ENCODE results near the gene IL26.
"Not testable (repeated sequence)": the region's sequence is repeated elsewhere in the genome, so short reads cannot be mapped to it uniquely, and the experiment has no call there.

IL26 gene

GRCh38 chr12:68198507-68199086 lies 27.0 kb downstream of the IL26 start:
- Histone ChIP-seq H3K36me3 (ENCODE audit: insufficient read depth, low read length) (no peaks in the 10 kb centered on the region), H3K9ac (ENCODE audit: low read depth, low read length) (no peak overlapping the region), H3K9me3 (ENCODE audit: control insufficient read depth, insufficient read depth, low read length) (no peaks in the 10 kb centered on the region; the same call in 1 of the 2 replicates), H3K4me1 (ENCODE audit: insufficient read depth, low read length) (no peaks in the 10 kb centered on the region; the same call in 1 of the 2 replicates)

- H3K4me1 ChIP-seq (ENCODE audit: insufficient read depth, low read length): no peaks in the 10 kb centered on the region
- H3K9me3 ChIP-seq (ENCODE audit: control insufficient read depth, insufficient read depth, low read length): no peaks in the 10 kb centered on the region; the same call in 1 of the 2 replicates
- no peak overlapping the region for H3K9ac ChIP-seq (ENCODE audit: low read depth, low read length)
- H3K36me3 ChIP-seq (ENCODE audit: insufficient read depth, low read length): no peaks in the 10 kb centered on the region
Observed at GRCh38 chr12:68190301-68190700, 35.3 kb downstream of the IL26 start.

- H3K9ac ChIP-seq (ENCODE audit: low read depth, low read length): no peak overlapping the region
- H3K36me3 ChIP-seq (ENCODE audit: insufficient read depth, low read length): no peaks in the 10 kb centered on the region
- H3K9me3 ChIP-seq (ENCODE audit: control insufficient read depth, insufficient read depth, low read length): no peaks in the 10 kb centered on the region; the same call in 1 of the 2 replicates
- H3K4me1 ChIP-seq (ENCODE audit: insufficient read depth, low read length): no peaks in the 10 kb centered on the region
Observed at GRCh38 chr12:68189821-68190242, 35.8 kb downstream of the IL26 start.

- H3K9ac ChIP-seq (ENCODE audit: low read depth, low read length): no peak overlapping the region
- H3K9me3 ChIP-seq (ENCODE audit: control insufficient read depth, insufficient read depth, low read length): no peaks in the 10 kb centered on the region
- no peaks in the 10 kb centered on the region for H3K36me3 ChIP-seq (ENCODE audit: insufficient read depth, low read length)
- H3K4me1 ChIP-seq (ENCODE audit: insufficient read depth, low read length): no peaks in the 10 kb centered on the region
Observed at GRCh38 chr12:68185598-68185997, 40.0 kb downstream of the IL26 start.

GRCh38 chr12:68180792-68181744 lies 44.5 kb downstream of the IL26 start:
- H3K4me1 ChIP-seq (ENCODE audit: insufficient read depth, low read length): no peaks in the 10 kb centered on the region
- no peak overlapping the region for H3K9ac ChIP-seq (ENCODE audit: low read depth, low read length)
- H3K36me3 ChIP-seq (ENCODE audit: insufficient read depth, low read length): no peaks in the 10 kb centered on the region
- H3K9me3 ChIP-seq (ENCODE audit: control insufficient read depth, insufficient read depth, low read length): no peaks in the 10 kb centered on the region

- H3K9ac ChIP-seq (ENCODE audit: low read depth, low read length): no peak overlapping the region
- H3K9me3 ChIP-seq (ENCODE audit: control insufficient read depth, insufficient read depth, low read length): no peaks in the 10 kb centered on the region
- H3K4me1 ChIP-seq (ENCODE audit: insufficient read depth, low read length): peaks cover 5% of the 10 kb centered on the region; the same call in 1 of the 2 replicates
- H3K36me3 ChIP-seq (ENCODE audit: insufficient read depth, low read length): no peaks in the 10 kb centered on the region
Observed at GRCh38 chr12:68178774-68179439, 46.7 kb downstream of the IL26 start.

- H3K4me1 ChIP-seq (ENCODE audit: insufficient read depth, low read length): peaks cover 5% of the 10 kb centered on the region; the same call in 1 of the 2 replicates
- no peak overlapping the region for H3K9ac ChIP-seq (ENCODE audit: low read depth, low read length)
- H3K9me3 ChIP-seq (ENCODE audit: control insufficient read depth, insufficient read depth, low read length): no peaks in the 10 kb centered on the region
- no peaks in the 10 kb centered on the region for H3K36me3 ChIP-seq (ENCODE audit: insufficient read depth, low read length)
Observed at GRCh38 chr12:68178184-68178583, 47.4 kb downstream of the IL26 start.

GRCh38 chr12:68177562-68177961 lies 48.0 kb downstream of the IL26 start:
- no peaks in the 10 kb centered on the region for H3K9me3 ChIP-seq (ENCODE audit: control insufficient read depth, insufficient read depth, low read length)
- no peaks in the 10 kb centered on the region for H3K36me3 ChIP-seq (ENCODE audit: insufficient read depth, low read length)
- peaks cover 5% of the 10 kb centered on the region; the same call in 1 of the 2 replicates for H3K4me1 ChIP-seq (ENCODE audit: insufficient read depth, low read length)
- H3K9ac ChIP-seq (ENCODE audit: low read depth, low read length): no peak overlapping the region

- peaks cover 5% of the 10 kb centered on the region; the same call in 1 of the 2 replicates for H3K4me1 ChIP-seq (ENCODE audit: insufficient read depth, low read length)
- H3K9me3 ChIP-seq (ENCODE audit: control insufficient read depth, insufficient read depth, low read length): no peaks in the 10 kb centered on the region
Observed at GRCh38 chr12:68176257-68176656, 49.4 kb downstream of the IL26 start.

GRCh38 chr12:68175557-68176061 lies 50.0 kb downstream of the IL26 start:
- H3K9ac ChIP-seq (ENCODE audit: low read depth, low read length): no peak overlapping the region
- no peaks in the 10 kb centered on the region for H3K36me3 ChIP-seq (ENCODE audit: insufficient read depth, low read length)
- peaks cover 5% of the 10 kb centered on the region; the same call in 1 of the 2 replicates for H3K4me1 ChIP-seq (ENCODE audit: insufficient read depth, low read length)
- no peaks in the 10 kb centered on the region for H3K9me3 ChIP-seq (ENCODE audit: control insufficient read depth, insufficient read depth, low read length)

More at GRCh38 chr12:68176257-68176656, 49.4 kb downstream of the IL26 start:
- Histone ChIP-seq H3K9ac (ENCODE audit: low read depth, low read length) (no peak overlapping the region), H3K36me3 (ENCODE audit: insufficient read depth, low read length) (no peaks in the 10 kb centered on the region)

GRCh38 chr12:68174761-68175160 lies 50.8 kb downstream of the IL26 start:
- not testable (repeated sequence) for H3K4me1 ChIP-seq (ENCODE audit: insufficient read depth, low read length); H3K9me3 ChIP-seq (ENCODE audit: control insufficient read depth, insufficient read depth, low read length); H3K9ac ChIP-seq (ENCODE audit: low read depth, low read length)

GRCh38 chr12:68173792-68174191 lies 51.8 kb downstream of the IL26 start:
- Histone ChIP-seq H3K9me3 (ENCODE audit: control insufficient read depth, insufficient read depth, low read length) (no peaks in the 10 kb centered on the region), H3K4me1 (ENCODE audit: insufficient read depth, low read length) (peaks cover 5% of the 10 kb centered on the region; the same call in 1 of the 2 replicates), H3K36me3 (ENCODE audit: insufficient read depth, low read length) (no peaks in the 10 kb centered on the region), H3K9ac (ENCODE audit: low read depth, low read length) (no peak overlapping the region)

More at GRCh38 chr12:68174761-68175160, 50.8 kb downstream of the IL26 start:
- not testable (repeated sequence) for H3K36me3 ChIP-seq (ENCODE audit: insufficient read depth, low read length)

GRCh38 chr12:68170726-68171125 lies 54.9 kb downstream of the IL26 start:
- Histone ChIP-seq H3K36me3 (ENCODE audit: insufficient read depth, low read length) (no peaks in the 10 kb centered on the region), H3K9ac (ENCODE audit: low read depth, low read length) (no peak overlapping the region), H3K9me3 (ENCODE audit: control insufficient read depth, insufficient read depth, low read length) (no peaks in the 10 kb centered on the region), H3K4me1 (ENCODE audit: insufficient read depth, low read length) (peaks cover 2% of the 10 kb centered on the region; the same call in 1 of the 2 replicates)

- Histone ChIP-seq H3K4me1 (ENCODE audit: insufficient read depth, low read length) (no peaks in the 10 kb centered on the region), H3K9ac (ENCODE audit: low read depth, low read length) (no peak overlapping the region), H3K36me3 (ENCODE audit: insufficient read depth, low read length) (no peaks in the 10 kb centered on the region), H3K9me3 (ENCODE audit: control insufficient read depth, insufficient read depth, low read length) (no peaks in the 10 kb centered on the region)
Observed at GRCh38 chr12:68169213-68169889, 56.3 kb downstream of the IL26 start.
